PC-3 (cell line): ENCODE data around the gene PRDM15.
A peak's percentile ranks its signal among the peaks of the same experiment; 100 is the strongest.

Source experiments
- CTCF ChIP-seq: fragments of 300-600 bp; sonication (generic); conservative IDR thresholded peaks from 2 replicates; pipeline ENCODE4 v1.5.1; 2017; ENCODE audit warnings: antibody characterized with exemption, low read depth, mild to moderate bottlenecking, low read length
- EZH2 ChIP-seq: fragments of 300-600 bp; sonication (generic); IDR thresholded peaks from one replicate; pipeline ENCODE4 v1.6.1; 2017; ENCODE audit warnings: antibody characterized with exemption, mild to moderate bottlenecking, low read length; ENCODE audit not compliant: unreplicated experiment
- EZH2phosphoT487 ChIP-seq: fragments of 300-600 bp; sonication (generic); IDR thresholded peaks from 2 replicates; pipeline ENCODE4 v1.6.1; 2018; ENCODE audit warnings: mild to moderate bottlenecking, antibody characterized with exemption, low read length, borderline replicate concordance

GRCh38 chr21:41832596-41833496 lies 46.3 kb downstream of the PRDM15 start:
- peak; percentile 34; the same call in 1 of the 2 replicates for TF ChIP-seq CTCF
- TF ChIP-seq EZH2 = no peak
- TF ChIP-seq EZH2phosphoT487 = no peak
